Measurements from ENCODE around the gene AHCYL2.
"Not testable (repeated sequence)": the region's sequence is repeated elsewhere in the genome, so short reads cannot be mapped to it uniquely, and the experiment has no call there.

The AHCYL2 gene

DNA sequence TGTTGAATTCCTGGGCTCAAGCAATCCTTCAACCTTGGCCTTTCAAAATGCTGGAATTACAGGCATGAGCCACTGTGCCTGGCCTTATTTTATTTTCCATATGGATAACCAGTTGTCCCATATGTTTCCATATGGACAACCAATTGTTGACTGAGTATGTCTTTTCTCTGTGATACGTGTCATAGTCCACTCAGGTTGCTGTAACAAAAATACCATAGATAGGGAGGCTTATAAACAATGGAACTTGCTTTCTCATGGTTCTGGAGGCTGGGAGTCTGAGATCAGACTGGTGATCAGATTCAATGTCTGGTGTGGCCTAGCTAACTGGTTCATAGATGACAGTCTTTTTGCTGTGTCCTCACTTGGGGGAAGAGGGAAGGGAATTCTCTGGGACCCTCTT, 19.4 kb downstream of the AHCYL2 start:
- no peak for DNase-seq (ENCODE audit: low read depth in 2 of 2)

DNA sequence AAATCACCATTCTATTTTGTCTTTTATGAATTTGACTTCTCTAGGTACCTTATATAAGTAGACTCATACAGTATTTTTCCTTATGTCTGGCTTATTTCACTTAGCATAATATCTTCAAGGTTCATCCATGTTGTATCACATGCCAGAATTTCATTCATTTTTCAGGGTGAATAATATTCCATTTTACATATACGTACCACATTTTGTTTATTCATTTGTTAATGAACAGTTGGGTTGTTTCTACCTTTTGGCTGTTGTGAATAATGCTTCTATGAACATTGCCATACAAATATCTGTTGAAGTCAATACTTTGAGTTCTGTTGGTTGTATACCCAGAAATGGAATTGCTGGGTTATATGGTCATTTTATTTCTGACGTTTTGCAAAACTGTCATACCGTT, 20.7 kb downstream of the AHCYL2 start:
- no peak for DNase-seq (ENCODE audit: low read depth in 2 of 2)

DNA sequence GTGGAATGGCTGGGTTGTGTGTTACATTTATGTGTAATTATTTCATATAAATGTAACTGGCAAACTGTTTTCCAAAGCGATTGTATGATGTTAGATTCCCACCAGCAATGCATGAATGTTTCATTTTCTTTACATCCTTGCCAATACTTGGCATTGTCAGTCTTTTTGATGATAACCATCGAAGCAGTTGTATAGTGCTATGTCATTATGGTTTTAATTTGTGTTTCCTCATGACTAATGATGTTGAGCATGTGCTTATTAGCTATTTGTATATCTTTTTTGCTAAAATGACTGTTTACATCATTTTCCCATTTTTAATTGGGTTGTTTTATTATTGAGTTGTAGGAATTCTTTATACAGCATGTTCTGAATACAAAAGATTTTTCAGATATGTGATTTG, 22.3 kb downstream of the AHCYL2 start:
- no peak for DNase-seq (ENCODE audit: low read depth in 2 of 2)

GRCh38 chr7:129252128-129252527, 27.3 kb downstream of the AHCYL2 start:
- DNase-seq (ENCODE audit: low read depth in 2 of 2): no peak

GRCh38 chr7:129252603-129253002, 27.8 kb downstream of the AHCYL2 start:
- not testable (repeated sequence) for DNase-seq (ENCODE audit: low read depth in 2 of 2)

GRCh38 chr7:129255800-129256199, 31.0 kb downstream of the AHCYL2 start:
- DNase-seq (ENCODE audit: low read depth in 2 of 2): no peak

- DNase-seq (ENCODE audit: low read depth in 2 of 2): no peak
Measured at GRCh38 chr7:129256221-129256620, 31.4 kb downstream of the AHCYL2 start.

DNA sequence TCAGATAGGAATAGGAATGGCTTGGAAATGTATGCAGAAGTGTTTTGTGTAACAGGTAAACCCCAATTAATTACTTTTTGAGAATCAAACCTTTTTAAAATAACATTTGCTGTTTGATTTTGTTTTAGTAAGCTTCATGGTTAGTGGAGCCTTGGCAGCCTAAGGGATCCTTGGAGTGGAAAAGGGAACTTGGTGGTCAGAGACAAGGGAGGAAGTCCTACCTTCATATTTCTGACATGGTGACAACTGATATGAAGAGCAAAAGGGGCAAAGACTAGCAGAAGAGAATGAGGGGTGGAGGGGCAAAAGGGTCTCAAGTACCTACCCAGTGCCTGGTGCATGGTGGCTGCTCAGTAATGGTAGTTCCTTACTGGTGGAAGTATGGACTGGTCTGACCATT, 32.3 kb downstream of the AHCYL2 start:
- no peak for DNase-seq (ENCODE audit: low read depth in 2 of 2)

GRCh38 chr7:129258649-129259389, 34.0 kb downstream of the AHCYL2 start:
- no peak for DNase-seq (ENCODE audit: low read depth in 2 of 2)

DNA sequence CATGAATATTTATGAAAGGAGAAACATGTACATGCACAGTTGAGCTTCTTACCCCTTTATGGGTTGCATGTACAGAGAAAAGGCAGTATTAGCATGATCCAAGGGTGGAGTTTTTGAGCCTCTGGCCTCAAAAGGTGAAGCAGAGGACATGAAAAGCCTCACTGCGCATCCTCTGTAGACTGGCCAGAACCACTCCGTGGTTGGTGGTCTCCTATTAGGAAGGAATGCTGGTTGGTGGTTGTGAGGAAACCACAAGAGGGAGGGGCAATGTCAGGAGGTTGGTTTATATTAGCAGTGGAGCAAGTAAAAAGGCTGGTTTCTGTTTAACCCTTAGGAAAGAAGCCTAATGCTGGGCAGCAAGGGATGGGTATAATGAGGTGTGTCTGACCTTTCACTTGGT, 37.5 kb downstream of the AHCYL2 start:
- no peak for DNase-seq (ENCODE audit: low read depth in 2 of 2)

- DNase-seq (ENCODE audit: low read depth in 2 of 2): no peak
Measured at GRCh38 chr7:129263168-129263567, 38.3 kb downstream of the AHCYL2 start.

DNA sequence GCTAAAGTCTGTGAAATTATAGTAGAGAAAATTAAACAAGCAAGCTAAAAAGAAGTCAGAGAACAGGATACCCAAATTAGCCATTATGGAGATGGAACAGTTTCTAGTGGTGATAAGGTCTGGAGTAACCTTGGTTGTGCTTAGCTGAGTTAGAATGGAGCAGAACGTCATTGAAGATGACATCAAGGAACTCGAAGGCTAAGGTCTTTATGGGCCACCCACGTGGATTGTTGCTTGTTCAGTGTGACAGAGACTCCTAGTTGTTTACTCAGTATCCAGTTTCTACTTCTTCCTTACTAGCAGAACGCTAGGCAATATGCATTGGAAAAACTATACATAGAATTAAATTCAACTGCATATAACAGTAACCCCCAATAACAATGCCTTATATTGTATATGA, 39.7 kb downstream of the AHCYL2 start:
- DNase-seq (ENCODE audit: low read depth in 2 of 2): no peak

DNA sequence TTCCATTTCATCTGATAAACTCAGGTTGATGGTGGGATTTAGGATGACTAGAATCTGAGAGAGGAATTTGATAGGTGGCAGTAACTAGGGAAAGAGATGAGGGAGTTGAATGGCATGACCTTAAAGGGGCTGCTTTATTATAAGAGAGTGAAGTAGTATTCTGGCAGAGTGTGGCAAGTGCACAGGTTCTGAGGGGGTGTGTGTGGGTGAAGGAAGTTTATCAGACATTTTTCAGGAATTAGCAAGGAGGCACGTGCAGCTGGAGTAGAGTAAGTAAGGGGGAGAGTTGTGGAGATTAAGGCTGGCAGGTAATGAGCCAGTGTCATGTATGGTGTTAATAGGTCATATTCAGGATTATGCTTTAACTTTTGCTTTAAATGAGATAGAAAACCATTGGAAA, 40.5 kb downstream of the AHCYL2 start:
- no peak for DNase-seq (ENCODE audit: low read depth in 2 of 2)

- DNase-seq (ENCODE audit: low read depth in 2 of 2): no peak
Measured at GRCh38 chr7:129266181-129266580, 41.4 kb downstream of the AHCYL2 start.

DNA sequence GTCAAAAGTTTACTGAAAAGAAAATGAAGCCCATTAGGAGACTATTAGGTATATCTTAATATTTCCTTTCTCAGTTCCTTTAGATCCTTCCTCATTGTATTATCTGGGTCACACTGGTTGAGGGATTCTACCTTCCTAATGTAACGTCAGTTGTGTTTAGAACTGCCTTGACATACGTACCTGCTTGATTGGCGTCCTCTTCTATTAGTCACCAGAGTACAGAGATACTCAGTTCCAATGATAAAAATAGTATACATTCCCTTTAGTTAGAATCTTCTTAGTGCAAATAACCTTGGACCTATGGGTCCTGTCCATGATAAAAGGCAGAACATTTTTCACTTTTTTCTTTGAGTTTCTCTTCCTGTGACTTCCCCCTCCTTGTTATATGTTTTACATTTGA, 45.2 kb downstream of the AHCYL2 start:
- DNase-seq (ENCODE audit: low read depth in 2 of 2): no peak

GRCh38 chr7:129271500-129272355, 46.9 kb downstream of the AHCYL2 start:
- DNase-seq (ENCODE audit: low read depth in 2 of 2): peak; percentile 33 to 34

DNA sequence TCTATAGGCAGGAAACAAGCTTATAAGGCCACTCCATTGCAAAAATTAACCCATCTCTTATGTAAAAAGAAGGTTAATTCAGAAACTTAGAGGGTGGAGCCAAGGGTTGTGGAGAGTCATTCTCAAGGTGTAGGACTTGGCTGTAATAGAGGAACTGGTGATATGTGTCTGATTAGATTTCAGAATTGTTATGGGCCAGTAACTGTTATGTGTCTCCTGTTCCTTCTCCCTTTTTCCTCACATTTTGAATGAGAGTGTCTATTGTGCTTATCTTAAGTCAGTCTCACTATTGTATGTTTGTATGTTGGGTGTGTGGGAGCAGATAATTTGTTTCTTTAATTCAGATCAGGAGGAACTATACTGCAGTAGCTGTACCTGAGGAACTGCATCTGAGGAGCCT, 49.1 kb downstream of the AHCYL2 start:
- no peak for DNase-seq (ENCODE audit: low read depth in 2 of 2)

DNA sequence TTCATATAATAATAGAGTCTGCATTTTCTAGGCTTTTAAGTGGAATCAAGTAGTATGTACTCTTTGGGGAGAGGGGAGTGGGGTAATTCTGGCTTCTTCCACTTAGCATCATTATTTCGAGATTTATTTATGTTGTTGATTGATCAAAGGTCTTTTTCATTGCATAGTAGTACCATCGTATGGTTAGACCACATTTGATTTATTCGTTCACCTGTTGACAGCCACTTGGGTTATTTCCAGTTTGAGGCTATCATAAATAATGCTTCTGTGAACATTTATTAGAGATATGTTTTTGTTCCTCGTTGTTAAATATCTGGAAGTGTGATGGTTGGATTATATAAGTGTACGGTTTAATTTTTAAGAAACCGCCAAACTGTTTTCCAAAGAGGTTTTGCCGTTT, 52.8 kb downstream of the AHCYL2 start:
- DNase-seq (ENCODE audit: low read depth in 2 of 2): no peak

GRCh38 chr7:129278688-129279087, 53.9 kb downstream of the AHCYL2 start:
- DNase-seq (ENCODE audit: low read depth in 2 of 2): no peak

- no peak for DNase-seq (ENCODE audit: low read depth in 2 of 2)
Measured at GRCh38 chr7:129279757-129280156, 54.9 kb downstream of the AHCYL2 start.

GRCh38 chr7:129281163-129281562, 56.3 kb downstream of the AHCYL2 start:
- DNase-seq (ENCODE audit: low read depth in 2 of 2): no peak

DNA sequence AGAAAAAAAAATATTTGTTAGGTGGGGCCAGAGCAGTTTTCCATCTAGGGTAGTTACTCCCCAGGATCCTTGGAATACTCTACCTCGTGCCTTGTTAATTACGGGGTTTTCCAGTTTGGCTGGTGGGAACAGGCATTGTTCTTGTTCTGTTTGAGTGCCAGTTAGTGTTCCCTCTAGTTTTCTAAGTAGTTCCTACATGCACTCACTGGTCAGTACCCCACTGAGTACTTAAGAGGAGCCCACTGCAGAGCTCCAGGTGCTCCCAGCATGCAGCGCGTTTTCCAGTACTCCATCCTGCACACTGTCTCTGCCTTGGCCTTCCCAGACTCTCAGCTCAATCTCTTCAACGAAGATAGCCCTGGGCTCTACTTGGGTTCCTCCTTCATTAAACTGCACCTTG, 58.0 kb downstream of the AHCYL2 start:
- no peak for DNase-seq (ENCODE audit: low read depth in 2 of 2)

GRCh38 chr7:129283936-129284335, 59.1 kb downstream of the AHCYL2 start:
- no peak for DNase-seq (ENCODE audit: low read depth in 2 of 2)

Data from stimulated activated CD4-positive, alpha-beta T cell treated with anti-CD3 and anti-CD28 coated beads, Interleukin-1b, Interleukin-23, amount 100 ng/mL, for 1 hour (primary cell).